ENCODE results near the gene SPNS2.

Gene SPNS2

GRCh38 chr17:4505187-4505586 is 6.5 kb downstream of the SPNS2 start:
- FAIRE-seq: no peak
- DNase-seq (ENCODE audit: insufficient read length, low spot score): no peak

GRCh38 chr17:4506175-4506813 is 7.6 kb downstream of the SPNS2 start:
- DNase-seq (ENCODE audit: insufficient read length, low spot score) (no peak), FAIRE-seq (no peak)
- TF ChIP-seq CTCF (IDR thresholded peaks at IDR 0.05; ENCODE audit: insufficient read depth, missing control alignments): no peak

More at GRCh38 chr17:4505187-4505586, 6.5 kb downstream of the SPNS2 start:
- TF ChIP-seq CTCF (IDR thresholded peaks at IDR 0.05; ENCODE audit: insufficient read depth, missing control alignments): no peak

- FAIRE-seq (no peak), DNase-seq (ENCODE audit: insufficient read length, low spot score) (no peak)
- no peak for TF ChIP-seq CTCF (IDR thresholded peaks at IDR 0.05; ENCODE audit: insufficient read depth, missing control alignments)
These were observed 8.2 kb downstream of the SPNS2 start for GRCh38 chr17:4506892-4507291.

GRCh38 chr17:4507361-4508111 is 8.9 kb downstream of the SPNS2 start:
- no peak for TF ChIP-seq CTCF (IDR thresholded peaks at IDR 0.05; ENCODE audit: insufficient read depth, missing control alignments)
- FAIRE-seq: no peak
- DNase-seq (ENCODE audit: insufficient read length, low spot score): no peak

GRCh38 chr17:4508207-4508606 is 9.5 kb downstream of the SPNS2 start:
- no peak for TF ChIP-seq CTCF (IDR thresholded peaks at IDR 0.05; ENCODE audit: insufficient read depth, missing control alignments)
- FAIRE-seq: no peak
- no peak for DNase-seq (ENCODE audit: insufficient read length, low spot score)

GRCh38 chr17:4509401-4509800 is 10.7 kb downstream of the SPNS2 start:
- FAIRE-seq: no peak
- TF ChIP-seq CTCF (IDR thresholded peaks at IDR 0.05; ENCODE audit: insufficient read depth, missing control alignments): no peak
- no peak for DNase-seq (ENCODE audit: insufficient read length, low spot score)

Data from D721Med (cell line).